MM.1S (cell line): ENCODE measurements around the gene RAB11FIP5.

Source experiments
- DNase-seq: peaks from one replicate; pipeline ENCODE4 v3.0.0-alpha.2; 2015
- H2AFZ ChIP-seq: fragments of 300-600 bp; sonication (generic); 2 replicates; pipeline ENCODE4 v1.6.0; 2016; ENCODE audit warnings: antibody characterized with exemption, low read length
- H3F3A ChIP-seq: fragments of 300-600 bp; sonication (generic); 2 replicates; pipeline ENCODE4 v1.6.1; 2016; ENCODE audit warnings: mild to moderate bottlenecking, antibody characterized with exemption, low read length, moderate library complexity, mixed read lengths; ENCODE audit not compliant: insufficient read depth
- H3K27ac ChIP-seq: fragments of 300-600 bp; sonication (generic); 2 replicates; pipeline ENCODE4 v1.5.1; 2016; ENCODE audit warnings: mild to moderate bottlenecking, low read length
- H3K27me3 ChIP-seq: fragments of 300-600 bp; sonication (generic); replicated peaks from 2 replicates; pipeline ENCODE4 v1.6.0; 2016; ENCODE audit warnings: low read length; ENCODE audit not compliant: insufficient read depth
- H3K36me3 ChIP-seq: fragments of 300-600 bp; sonication (generic); replicated peaks from 2 replicates; pipeline ENCODE4 v1.6.1; 2016; ENCODE audit warnings: mild to moderate bottlenecking, low read length, mixed read lengths; ENCODE audit not compliant: insufficient read depth
- H3K4me1 ChIP-seq: fragments of 300-600 bp; sonication (generic); 2 replicates; pipeline ENCODE4 v1.6.1; 2016; ENCODE audit warnings: low read length, mixed read lengths
- H3K4me2 ChIP-seq: fragments of 300-600 bp; sonication (generic); 2 replicates; pipeline ENCODE4 v1.6.0; 2016; ENCODE audit warnings: low read depth, low read length
- H3K4me3 ChIP-seq: fragments of 300-600 bp; sonication (generic); 2 replicates; pipeline ENCODE4 v1.5.1; 2016; ENCODE audit warnings: low read length, mixed read lengths
- H3K79me2 ChIP-seq: fragments of 300-600 bp; sonication (generic); 2 replicates; pipeline ENCODE4 v1.6.1; 2016; ENCODE audit warnings: mixed run types, low read length, mixed read lengths
- H3K9ac ChIP-seq: fragments of 300-600 bp; sonication (generic); 2 replicates; pipeline ENCODE4 v1.6.1; 2016; ENCODE audit warnings: low read length, mixed read lengths
- H3K9me2 ChIP-seq: fragments of 300-600 bp; sonication (generic); replicated peaks from 2 replicates; pipeline ENCODE4 v1.6.1; 2016; ENCODE audit warnings: mild to moderate bottlenecking, low read length, mixed read lengths; ENCODE audit not compliant: insufficient read depth
- H3K9me3 ChIP-seq: fragments of 300-600 bp; sonication (generic); replicated peaks from 2 replicates; pipeline ENCODE4 v1.6.1; 2016; ENCODE audit warnings: mild to moderate bottlenecking, low read length, mixed read lengths; ENCODE audit not compliant: insufficient read depth
- H4K20me1 ChIP-seq: fragments of 300-600 bp; sonication (generic); 2 replicates; pipeline ENCODE4 v1.6.1; 2016; ENCODE audit warnings: mild to moderate bottlenecking, low read length, moderate library complexity, mixed read lengths; ENCODE audit not compliant: insufficient read depth
- EZH2 ChIP-seq: fragments of 300-600 bp; sonication (generic); optimal IDR thresholded peaks from 2 replicates; pipeline ENCODE3; 2017; ENCODE audit warnings: low read depth, mild to moderate bottlenecking, antibody characterized with exemption, low read length, mixed read lengths
- EZH2phosphoT487 ChIP-seq: fragments of 300-600 bp; sonication (generic); IDR thresholded peaks from 2 replicates; pipeline ENCODE4 v1.6.1; 2018; ENCODE audit warnings: antibody characterized with exemption, low read length
- TF ChIP-seq, protein P1 (sequence below): fragments of 300-600 bp; sonication (generic); IDR thresholded peaks from 2 replicates; pipeline ENCODE4 v1.5.1; 2016; ENCODE audit warnings: antibody characterized with exemption, low read length, mixed read lengths

Gene RAB11FIP5

DNA sequence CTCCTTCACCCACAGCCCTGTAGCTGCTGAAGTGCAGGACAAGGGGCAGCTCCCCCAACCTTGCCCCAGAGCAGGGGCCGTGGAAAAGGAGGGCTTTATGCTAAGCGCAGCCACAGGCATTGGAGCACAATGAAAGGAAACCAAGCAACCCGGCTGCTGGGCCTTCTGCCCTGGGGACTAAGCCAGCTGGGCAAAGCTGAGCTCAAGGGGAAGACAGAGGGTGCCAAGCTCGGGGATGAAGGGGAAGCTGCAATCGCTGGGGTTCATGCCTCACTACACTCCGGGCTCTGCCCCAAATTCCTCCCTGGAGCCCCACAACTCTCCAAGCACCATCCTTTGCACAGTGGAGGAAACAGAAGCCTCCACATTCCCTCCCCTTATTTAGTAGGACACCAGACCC lies 53.6 kb downstream of the RAB11FIP5 start:
- Histone ChIP-seq H3K27ac (no peak overlapping the region), H3K9me2 (no peaks in the 10 kb centered on the region), H3K79me2 (no peaks in the 10 kb centered on the region), H3F3A (no peaks in the 10 kb centered on the region), H3K9ac (no peak overlapping the region), H3K4me2 (no peak overlapping the region), H4K20me1 (no peaks in the 10 kb centered on the region), H3K27me3 (no peaks in the 10 kb centered on the region), H3K36me3 (no peaks in the 10 kb centered on the region), H3K4me3 (no peak overlapping the region), H2AFZ (no peak overlapping the region), H3K9me3 (no peaks in the 10 kb centered on the region), H3K4me1 (no peaks in the 10 kb centered on the region)
- TF ChIP-seq EZH2phosphoT487 (no peak), EZH2 (no peak)
- TF ChIP-seq, protein P1, sequence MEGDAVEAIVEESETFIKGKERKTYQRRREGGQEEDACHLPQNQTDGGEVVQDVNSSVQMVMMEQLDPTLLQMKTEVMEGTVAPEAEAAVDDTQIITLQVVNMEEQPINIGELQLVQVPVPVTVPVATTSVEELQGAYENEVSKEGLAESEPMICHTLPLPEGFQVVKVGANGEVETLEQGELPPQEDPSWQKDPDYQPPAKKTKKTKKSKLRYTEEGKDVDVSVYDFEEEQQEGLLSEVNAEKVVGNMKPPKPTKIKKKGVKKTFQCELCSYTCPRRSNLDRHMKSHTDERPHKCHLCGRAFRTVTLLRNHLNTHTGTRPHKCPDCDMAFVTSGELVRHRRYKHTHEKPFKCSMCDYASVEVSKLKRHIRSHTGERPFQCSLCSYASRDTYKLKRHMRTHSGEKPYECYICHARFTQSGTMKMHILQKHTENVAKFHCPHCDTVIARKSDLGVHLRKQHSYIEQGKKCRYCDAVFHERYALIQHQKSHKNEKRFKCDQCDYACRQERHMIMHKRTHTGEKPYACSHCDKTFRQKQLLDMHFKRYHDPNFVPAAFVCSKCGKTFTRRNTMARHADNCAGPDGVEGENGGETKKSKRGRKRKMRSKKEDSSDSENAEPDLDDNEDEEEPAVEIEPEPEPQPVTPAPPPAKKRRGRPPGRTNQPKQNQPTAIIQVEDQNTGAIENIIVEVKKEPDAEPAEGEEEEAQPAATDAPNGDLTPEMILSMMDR = no peak
- no peak for DNase-seq

DNA sequence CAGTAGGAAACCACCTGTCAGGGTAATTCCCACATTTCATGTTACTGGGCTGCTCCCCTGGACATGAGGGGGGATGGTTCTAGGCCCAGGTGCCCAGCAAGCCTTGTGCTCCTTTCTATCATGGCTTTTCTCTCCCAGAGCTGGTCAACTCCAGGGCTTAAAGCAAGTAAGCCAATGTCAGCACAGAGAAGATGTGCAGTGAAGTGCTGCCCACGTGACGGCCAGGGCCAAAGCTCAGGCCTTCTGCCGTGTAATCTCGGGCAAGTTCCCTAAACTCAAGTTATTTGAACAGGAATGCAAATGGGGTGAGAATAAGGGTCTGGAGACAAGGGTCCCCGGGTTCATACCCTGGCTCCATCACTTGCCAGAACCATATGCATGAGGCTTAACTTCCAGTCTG lies 57.8 kb downstream of the RAB11FIP5 start:
- no peaks in the 10 kb centered on the region for H3K79me2 ChIP-seq
- TF ChIP-seq EZH2phosphoT487 = no peak
- no peak for TF ChIP-seq EZH2
- TF ChIP-seq, protein P1 = no peak
- H3K9me3 ChIP-seq = no peaks in the 10 kb centered on the region

DNA sequence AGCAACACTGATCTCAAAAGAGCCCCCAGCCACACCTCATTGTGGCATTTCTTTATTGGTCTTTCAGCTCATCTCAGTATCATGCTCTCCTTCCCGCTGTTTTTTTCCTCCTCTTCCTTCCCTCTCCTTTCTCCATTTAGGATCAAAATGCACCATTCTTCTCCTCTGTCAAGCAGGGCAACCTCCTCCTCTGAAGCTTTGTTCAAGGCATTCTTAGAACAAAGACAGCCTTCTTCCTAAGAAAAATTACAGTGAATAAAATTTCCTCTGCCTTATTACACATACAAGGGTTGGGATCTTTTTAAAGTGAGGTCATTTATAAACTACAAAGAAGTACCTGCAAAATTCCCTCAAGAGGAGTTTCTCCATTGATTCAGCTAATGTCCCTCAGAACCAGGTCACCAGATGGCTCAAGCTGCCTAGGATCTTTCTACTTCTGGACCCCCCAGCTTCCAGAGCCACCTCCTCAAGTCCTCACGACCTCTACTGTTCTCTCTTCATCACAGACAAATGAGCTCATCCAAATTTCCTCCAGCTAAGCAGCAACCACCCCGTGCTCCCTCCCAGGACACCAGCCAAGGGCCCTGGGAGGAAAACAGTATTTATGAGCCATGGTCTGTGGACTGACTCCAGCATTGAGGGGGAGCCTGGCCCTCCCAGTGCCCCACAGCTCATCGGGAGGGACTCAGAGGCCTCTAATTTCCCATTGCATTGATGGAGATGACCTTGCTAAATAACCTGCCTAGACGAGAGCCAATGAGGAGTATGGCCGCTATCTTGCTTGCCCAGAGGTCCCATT lies 59.2 kb downstream of the RAB11FIP5 start:
- Histone ChIP-seq H3K27ac (no peak overlapping the region), H4K20me1 (no peaks in the 10 kb centered on the region), H3K4me1 (no peaks in the 10 kb centered on the region), H3K27me3 (no peaks in the 10 kb centered on the region), H3K79me2 (no peaks in the 10 kb centered on the region), H3K4me3 (no peak overlapping the region), H3K9me3 (no peaks in the 10 kb centered on the region), H3K9me2 (no peaks in the 10 kb centered on the region), H3K9ac (no peak overlapping the region), H2AFZ (no peak overlapping the region), H3F3A (no peaks in the 10 kb centered on the region), H3K36me3 (no peaks in the 10 kb centered on the region), H3K4me2 (no peak overlapping the region)
- DNase-seq = no peak
- TF ChIP-seq, protein P1 = no peak

More for the DNA sequence above, 57.8 kb downstream of the RAB11FIP5 start:
- Histone ChIP-seq H3K4me1 (no peaks in the 10 kb centered on the region), H3K9ac (no peak overlapping the region), H3K36me3 (no peaks in the 10 kb centered on the region), H4K20me1 (no peaks in the 10 kb centered on the region), H3F3A (no peaks in the 10 kb centered on the region), H3K27ac (no peak overlapping the region), H3K9me2 (no peaks in the 10 kb centered on the region), H3K4me2 (no peak overlapping the region), H3K4me3 (no peak overlapping the region), H2AFZ (no peak overlapping the region), H3K27me3 (no peaks in the 10 kb centered on the region)
- DNase-seq = no peak
